CD4-positive, alpha-beta T cell treated with Interleukin-2 at 100 ng/mL for 4 hours (primary cell): ENCODE measurements around the gene GJD3.

ENCODE experiments used
- DNase-seq: peaks from one replicate; pipeline ENCODE4 v3.0.0-alpha.2; 2020; ENCODE audit warnings: low spot score

GJD3 gene

DNA sequence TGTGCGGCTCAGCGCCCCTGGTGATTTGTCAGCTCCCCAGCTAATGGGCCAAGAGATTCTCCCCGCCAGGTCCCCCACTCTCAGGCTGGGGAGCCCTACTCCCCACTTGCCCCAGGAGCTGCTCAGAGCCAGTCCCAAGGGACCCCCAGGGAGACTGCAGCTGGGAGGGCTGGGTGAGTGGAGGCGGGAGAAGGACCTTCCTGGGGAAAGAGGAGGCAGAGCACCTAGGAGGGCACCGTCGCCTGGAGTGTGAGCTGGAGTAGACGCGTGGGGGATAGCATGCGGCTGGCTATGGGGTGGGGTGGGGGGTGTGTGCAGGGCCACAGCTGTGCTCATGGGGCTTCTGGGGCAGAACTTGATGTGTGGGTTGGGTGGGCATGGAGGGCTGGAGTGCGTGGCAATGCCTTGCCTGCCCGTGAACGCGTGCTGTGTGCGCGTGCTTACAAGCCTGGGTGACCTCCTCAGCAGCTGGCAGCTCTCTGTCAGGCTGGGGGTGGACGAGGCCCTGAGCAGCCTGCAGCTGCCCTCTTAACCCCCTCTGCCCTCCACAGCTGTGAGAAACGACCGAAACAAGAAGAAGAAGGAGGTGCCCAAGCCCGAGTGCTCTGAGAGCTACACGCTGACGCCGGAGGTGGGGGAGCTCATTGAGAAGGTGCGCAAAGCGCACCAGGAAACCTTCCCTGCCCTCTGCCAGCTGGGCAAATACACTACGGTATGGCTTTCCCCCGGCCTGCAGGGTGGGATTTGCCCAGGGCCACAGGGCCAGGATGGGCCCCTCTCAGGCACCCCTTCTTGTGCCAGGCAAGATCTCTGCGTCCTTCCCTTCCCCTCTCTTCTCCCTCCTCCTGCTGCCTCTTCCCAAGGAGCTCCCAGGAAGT, 12.9 kb downstream of the GJD3 start:
- DNase-seq, result no peak

DNA sequence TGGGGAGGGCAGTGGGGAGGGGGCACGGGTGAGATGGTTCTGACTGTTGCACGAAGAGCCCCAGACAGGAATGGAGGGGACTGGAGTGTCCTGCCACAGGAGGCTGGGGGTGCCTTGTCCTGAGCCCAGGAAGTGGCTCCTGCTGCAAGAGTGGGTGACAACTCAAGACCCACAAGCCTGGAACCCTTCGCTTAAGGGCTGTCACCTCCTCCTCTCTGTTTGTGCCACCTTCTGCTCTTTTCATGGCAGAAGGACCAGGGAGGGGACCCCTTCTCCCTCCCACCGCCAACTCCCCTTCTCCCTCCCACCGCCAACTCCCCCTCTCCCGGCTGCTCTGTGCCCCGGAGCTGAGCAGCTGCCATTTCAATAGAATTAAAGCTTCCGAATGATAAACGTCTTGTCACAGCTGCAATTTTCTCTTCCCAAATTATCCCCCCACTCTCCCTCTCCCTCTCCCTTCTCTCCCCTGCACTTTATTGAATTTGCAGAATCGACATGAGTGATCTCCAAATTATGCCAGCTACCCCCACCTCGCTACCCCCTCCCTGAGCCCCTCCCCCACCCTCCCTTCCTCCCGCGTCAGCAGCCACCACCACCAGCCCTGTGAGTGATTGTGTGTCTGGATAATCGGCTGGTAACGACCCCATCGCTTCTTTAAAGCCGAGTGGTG, 13.7 kb downstream of the GJD3 start:
- DNase-seq, result no peak

DNA sequence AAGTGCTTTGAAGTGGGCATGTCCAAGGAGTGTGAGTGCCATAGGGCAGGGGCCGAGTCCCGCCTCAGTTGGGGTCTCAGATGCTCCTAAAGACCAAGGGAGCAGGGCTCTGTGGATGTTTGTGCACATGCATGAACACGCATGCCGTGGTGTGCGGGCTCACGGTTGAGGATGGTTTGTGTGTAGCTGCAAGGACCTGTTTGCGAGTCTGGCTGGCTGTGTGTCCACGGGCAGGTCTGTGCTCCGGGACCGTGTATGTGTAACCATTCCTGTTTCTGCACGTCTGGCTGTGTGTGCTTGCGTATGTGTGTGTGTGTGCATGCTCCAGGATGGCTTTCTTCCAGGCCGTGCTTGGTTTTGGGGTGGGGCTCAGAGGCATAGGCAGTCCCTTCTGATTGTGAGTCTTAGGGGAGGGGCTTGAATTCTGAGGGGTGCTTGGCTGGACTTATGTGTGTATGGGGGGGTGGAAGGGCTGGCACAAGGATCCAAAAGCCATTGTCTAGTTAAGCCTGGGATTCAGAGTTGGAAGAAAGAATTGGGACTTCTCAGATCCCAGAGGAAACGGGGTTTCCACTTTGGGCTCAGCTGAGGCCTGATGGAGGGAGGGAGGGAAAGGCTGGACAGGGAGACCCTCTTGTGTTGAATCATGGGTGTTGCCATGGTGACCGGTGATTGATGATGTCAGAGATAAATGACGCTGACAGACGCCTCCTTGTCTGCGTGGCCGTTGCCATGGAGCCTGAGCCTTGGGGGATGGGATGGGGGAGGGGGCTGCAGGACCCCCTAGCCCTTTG, 14.4 kb downstream of the GJD3 start:
- DNase-seq, result no peak

DNA sequence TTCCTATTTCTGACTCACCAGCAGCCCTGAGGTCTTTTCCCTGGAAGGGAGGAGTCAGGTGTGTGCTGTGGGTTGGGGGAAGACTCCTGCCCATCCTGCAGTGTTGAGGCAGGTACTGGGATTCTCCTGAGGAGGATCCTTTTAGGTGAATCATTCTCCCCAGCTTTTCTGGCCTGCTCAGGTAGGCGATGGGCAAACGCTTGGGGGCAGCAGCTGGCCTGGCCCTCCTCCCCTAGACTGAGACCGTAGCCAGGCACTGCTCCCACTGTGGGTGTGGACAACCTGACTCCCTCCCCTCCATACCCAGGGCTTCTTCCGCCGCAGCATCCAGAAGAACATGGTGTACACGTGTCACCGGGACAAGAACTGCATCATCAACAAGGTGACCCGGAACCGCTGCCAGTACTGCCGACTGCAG, 15.1 kb downstream of the GJD3 start:
- DNase-seq, result no peak

DNA sequence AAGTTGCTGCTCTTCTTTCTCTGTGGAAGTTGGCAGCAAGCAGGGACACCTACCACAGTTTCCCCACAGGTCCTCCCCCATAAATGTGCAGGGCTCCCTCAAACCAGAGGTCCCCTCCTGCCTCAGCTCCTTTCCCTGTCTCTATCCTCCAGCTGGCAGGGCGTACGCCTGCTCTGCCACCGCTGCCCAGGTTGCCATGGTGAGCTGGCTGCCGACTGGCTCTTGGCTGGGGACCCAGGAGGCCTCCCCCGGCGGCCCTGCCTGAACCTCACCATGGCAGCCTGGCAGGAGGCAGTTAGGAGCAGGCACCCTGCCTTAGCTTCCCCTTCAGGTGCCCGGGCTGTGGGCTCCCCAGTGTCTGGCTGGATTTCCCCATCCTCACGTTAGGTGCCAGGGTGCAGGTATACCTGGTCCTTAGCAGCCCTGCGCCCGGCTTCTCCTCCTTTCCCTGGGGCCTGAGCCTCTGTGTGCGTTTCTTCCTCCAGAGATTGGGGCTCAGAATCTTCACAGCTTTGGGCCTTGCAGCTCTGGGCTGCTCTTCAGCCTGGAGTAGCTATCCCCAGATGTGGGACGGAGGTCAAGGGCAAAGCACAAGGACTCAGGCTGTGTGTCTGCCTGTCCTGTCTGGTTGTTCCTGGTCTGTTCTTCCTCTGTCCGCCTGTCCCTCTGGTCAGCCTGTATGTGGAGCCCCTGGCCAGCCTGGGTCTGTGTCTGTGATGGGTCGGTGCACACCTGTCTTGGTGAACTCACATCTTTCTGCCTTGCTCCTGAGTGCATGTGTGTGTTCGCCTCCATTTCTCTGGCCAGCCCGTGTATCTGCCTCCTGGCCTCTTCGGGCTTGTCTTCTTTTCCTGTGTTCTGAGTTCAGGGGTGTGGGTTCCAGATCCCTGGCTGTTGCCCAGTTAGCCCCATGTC, 15.7 kb downstream of the GJD3 start:
- DNase-seq, result no peak

DNA sequence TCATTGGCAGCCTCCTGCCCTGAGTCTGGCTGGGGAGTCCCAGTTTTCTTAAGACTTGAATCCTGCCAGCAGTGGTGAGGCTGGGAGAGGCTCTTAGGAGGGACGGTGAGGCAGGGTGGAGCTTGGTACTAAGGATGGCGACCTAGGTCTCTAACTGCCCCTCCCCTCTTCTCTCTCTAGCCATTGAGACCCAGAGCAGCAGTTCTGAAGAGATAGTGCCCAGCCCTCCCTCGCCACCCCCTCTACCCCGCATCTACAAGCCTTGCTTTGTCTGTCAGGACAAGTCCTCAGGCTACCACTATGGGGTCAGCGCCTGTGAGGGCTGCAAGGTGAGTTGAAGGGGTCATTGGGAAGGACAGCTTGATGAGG, 16.4 kb downstream of the GJD3 start:
- no peak for DNase-seq

DNA sequence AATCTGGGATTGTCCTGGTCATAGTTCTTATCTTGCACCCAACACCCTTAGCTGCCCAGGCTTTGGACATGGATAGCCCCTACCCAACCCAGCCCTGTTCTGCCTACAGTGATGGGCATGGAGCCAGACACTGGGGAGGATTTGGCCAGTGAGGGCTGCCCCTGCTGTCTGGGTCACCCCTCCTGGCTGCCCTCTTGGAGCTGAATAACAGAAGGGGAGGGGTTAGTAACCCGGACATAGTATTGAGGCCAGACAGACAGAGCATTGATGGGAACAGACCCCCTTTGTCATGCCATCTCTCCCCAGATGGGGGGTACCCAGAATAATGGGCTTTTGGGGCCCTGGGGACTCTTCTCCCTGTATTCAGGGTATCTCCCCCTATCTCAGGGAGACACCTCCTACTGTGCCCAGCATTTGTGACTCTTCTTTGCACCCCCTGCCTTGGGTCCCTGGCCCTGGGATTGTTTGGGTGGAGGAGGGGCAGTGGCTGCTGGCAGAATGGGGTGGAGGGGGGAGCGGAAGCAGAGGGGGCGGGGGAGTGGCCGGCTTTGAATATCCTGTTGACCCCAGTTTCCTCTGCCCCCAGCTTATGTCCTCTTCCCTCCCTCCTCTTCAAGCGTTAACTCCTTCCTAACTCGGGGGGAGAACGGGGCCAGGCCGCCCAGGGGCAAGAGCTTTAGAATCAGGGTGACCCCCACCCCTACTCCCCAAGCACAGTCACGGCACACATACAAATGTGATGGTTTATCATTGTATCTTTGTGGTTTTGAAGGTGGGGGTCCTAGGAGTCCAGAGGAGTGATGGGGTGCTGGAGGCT, 17.0 kb downstream of the GJD3 start:
- no peak for DNase-seq

DNA sequence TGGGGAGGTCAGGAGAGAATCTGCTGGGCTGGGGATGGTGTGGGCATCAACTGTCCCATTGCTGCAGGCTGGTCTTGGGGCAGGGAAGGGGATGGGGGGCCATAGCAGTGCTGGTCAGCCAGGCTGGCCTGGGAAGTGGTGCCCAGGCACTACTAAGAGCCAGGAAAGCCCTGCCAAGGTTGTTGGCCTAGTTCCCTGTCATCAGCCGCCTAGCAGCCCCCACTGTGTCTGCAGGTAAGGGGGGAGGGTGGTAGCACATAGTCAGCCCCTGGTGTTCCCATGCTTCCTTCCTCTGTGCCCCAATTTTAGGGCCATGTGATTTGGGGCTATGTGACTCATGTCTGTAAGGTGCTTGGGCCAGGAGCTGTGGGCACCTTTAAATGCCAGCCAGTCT, 17.8 kb downstream of the GJD3 start:
- peak; percentile 37 for DNase-seq

DNA sequence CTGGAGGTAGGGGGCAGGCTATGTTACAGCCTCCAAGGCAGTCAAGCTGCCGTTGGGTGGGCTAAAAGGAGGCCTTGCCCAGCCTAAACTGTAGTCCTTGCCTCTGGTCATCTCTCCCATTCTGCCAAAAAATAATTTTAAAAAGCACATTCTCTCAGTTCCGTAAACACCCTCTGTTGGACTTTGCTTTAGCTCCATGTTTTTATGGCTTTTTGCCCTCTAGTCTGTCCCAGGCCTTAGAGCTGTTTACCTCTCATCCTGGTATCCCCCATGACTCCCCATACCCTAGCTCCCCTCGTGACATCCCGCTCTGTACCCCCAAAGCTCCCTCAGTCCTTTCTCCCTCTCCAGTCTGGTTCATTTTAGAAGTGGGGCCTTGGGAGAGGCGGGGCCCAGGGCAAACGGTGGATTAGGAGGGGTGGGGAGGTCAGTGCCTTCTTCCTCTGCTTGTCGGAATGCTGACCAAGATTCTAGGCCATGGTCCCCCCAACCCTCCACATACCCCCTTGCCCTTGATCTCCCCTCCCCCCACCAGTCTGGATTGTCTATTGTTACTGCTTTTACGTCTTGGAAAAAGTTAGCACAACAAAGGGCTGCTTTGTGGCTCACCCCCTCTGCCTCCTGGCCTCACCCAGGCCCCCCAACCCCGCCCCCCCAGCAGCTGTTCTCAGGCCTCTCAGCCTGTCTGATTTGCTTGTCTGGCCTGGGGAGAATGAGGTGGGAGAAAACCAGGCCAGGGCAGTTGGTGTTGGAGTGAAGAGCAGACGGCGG, 18.4 kb downstream of the GJD3 start:
- DNase-seq, result no peak

DNA sequence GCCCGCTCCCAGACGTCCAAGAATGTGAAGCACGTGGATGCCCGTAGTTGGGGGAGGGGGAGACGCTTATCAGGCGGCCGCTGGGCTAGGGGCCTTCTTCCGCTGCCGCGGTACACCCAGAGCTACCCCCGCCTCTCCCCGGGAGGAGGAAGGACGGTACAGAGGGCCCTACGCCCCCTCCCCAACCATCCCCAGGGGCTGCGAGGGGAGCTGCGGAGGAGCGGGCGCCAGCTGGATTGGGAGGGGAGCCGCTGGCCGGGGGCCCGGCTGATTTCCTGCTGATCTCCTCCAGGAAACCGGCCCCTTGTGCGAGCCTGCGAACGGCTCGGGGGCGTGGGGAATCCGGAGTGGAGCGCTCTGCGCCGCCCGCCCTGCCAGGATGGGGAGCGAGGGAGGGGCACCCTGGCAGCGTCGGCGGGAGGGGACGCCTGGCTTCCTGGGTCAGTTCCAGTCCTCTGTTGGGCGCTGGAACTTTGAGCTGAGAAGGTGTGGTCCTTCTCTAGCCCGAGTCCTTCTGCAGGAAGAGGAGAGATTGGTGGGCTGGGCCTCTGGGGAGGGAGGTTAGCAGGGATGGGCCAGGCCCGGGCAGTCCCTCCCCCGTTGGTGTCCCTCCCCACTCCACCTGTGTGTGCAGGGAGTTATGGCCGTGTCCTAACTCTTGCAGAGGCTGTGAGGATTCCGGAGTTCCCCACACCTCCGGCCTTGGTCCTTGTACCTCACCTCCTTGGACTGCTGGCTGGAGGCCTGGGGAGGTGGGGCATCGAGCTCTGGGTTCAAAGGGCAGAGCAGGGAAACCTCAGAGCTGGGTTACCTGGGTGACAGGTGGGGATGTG, 19.2 kb downstream of the GJD3 start:
- DNase-seq, result no peak

DNA sequence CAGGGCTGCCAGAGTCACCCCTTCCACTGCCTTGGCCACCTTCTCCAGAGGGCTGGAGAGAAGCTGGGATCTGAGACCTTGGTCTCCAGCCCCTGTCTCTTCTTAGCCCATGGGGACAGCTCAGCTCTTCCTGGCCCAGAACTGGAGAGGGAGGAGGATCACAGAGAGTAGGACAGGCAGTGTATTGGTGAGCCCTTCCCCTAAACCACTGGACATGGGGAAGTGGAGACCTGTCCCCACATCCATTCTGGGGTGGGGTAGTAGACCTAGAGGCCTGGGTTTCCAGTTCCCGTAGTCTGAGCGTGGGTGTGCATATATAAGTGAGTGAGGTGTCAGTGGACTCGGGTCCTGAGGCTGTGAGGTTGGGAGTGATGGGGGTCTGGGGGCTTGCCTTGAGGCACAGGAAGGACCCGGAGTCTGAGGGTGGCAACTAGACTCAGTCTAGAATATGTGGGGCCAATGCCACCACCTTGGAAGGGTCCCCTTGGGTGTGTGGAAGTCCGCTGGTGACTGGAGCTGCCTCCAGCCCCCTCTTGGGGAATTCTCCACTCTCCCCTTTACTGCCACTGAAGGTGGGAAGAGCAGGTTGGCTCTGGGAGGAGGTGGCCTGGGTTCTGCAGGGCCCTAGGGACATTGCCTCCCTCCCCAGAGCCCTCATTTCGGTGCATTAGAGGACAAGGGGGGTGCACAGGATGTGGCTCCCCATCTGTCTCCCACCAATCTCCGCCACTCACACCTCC, 19.9 kb downstream of the GJD3 start:
- no peak for DNase-seq

DNA sequence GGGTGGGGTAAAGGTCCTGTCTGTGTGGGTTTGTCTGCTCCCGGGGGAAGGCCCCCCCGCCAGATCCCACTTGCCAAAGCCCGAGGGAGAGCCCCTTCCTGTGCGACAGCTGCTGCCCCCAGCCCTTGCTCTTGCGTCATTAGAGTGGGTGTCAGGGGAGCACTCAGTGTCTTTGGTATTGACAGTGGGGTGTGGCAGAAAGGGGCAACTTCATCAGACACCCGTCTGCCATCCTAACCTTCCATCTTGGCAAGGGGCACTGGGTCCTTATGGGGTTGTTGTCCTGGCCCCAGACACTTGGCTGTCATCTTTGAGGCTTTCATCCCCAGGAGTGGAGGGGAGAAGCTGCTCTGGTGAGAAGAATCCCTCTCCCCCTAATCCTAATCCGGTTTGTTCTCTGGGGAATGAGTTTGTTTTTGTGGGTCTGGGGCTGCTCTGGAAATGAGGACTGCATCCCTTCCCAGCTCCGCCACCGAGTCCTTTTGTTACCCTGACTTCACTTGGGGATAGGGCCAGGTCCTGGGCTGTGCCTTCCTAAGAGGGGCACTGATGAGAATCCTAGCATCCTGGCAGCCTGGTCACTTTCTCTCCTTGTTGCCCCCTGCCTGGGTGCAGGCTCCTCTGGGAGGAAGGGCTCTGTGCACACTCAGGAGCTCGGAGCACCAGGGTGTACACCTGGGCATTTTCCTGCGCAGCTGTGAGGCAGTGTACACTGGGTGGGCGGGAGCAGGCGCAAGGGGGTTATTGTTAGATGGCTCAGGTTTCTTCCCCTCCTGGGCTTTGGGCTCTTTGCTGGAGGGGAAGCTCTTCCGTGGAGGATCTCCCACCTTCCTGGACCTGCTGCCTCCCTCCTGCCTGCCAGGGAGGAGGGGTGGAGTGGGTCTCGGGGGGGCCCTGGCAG, 21.1 kb downstream of the GJD3 start:
- DNase-seq, result no peak

DNA sequence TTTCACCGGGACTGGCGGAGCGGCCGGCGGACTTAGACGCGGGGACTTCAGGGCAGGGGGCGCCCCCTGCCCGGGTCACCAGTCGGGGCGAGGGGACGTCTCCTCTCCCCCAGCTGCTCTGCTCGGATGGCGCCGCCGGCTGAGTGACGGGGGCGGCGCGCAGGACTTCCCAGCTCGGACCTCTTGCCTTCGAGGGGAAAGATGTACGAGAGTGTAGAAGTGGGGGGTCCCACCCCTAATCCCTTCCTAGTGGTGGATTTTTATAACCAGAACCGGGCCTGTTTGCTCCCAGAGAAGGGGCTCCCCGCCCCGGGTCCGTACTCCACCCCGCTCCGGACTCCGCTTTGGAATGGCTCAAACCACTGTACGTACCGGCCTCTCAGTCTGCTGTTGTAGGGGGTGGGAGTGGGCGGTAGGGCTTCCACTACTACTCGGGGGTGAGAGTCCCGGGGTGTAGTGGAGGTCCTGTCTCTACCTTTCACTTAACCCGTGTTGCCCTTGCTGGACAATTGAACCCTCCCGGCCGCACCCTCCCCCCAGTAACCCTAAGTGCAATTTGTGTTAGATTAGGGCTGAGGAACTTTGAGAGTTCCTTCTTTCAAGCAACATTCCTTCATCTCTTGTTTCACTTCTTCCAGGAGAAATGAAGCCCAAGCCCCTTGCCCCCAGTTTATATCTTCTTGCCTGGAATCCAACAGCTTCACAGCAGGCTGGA, 21.9 kb downstream of the GJD3 start:
- no peak for DNase-seq

DNA sequence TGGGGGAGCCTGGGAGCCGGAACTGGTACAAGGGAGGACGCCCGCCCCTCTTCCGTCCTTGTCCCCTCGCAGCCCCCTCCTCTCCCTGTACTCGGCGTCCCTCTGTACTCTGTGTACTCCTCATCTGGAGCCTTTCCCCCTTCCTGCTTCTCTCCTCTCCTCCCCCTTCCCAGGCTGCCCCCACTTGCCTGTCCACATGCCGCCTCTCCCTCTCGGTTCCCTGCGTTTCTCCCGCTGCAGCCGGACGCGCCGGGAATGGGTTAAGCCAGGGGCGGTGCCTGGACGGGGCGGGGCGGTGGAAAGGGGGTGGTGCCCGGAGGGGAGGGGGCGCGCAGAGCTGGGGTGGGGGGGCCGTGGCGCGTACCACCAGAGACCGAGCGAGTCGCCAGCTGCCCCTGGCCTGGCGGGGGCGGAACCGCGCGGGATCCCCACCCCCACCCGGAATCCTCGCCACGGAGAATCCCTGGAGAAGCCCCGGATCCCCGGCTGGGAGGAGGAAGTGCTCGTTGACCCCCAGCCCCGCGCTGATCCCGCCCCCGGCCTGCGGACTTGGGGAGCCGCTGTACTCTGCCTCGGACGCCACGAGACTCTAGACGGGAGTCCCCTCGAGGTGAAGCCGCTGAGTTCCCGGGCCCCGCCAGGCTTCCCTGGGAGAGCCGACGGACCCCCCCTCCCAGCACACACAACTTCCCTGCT, 22.6 kb downstream of the GJD3 start:
- no peak for DNase-seq

DNA sequence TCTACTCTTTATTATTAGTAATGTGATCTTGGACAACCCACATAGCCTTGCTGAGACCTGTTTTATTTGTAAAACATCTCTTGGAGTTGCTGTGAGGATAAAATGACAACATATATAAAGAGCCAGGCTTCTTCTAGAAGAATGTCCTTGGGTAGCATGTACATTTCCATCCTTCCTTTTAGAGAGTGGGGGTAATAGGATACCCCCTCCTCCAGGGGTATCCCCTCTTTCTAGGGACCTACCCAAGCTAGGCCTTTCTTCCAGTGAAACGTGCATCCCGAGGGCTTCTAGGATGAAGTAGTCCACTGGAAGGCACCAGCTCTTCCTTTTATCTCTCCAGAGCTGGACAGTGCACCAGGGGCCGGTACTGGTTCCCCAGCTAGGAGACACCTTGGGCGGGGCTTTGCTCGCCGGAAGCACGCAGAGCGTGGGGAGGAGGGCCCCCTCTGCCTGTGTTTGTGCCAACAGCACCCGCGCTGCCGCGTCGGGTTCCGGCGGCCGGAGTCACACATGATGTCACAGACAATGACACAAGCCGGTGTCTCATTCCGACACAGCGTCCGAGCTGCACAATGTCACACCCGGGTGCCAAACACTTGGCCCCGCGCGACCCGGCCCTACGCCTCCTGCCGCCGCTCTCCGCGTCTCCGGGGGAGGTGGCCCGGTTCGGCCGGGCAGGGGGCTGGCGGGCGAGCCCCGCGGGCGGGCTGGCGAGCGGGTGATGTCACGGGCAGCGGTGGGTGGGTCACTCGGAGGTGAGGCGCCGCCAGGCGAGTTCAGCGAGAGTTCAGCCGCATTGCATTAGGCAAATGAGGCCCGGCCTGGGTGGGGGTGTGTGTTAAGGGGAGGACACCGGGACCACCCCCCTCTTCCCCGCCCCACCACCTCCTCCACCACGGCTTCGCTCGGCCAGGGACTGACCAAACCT, 23.4 kb downstream of the GJD3 start:
- DNase-seq, result peak; percentile 86
